CD14-positive monocyte (primary cell): Measurements from ENCODE around the gene SPRY4. TPM values are rescaled to one million over a fixed set of nuclear protein-coding genes. Genes with fewer than 3 reads are reported as not detected.
A peak's percentile ranks its signal among the peaks of the same experiment; 100 is the strongest.

Source experiments
- DNase-seq, 3 donors: peaks; one replicate each; pipeline ENCODE4 v3.0.0-alpha.2; 2011 to 2022
- H2AFZ ChIP-seq: 2 replicates; pipeline ENCODE4 v1.6.0; 2012; ENCODE audit warnings: mild to moderate bottlenecking, low read depth, low read length, inconsistent platforms; ENCODE audit not compliant: insufficient read depth, poor library complexity, severe bottlenecking
- H3K27ac ChIP-seq, 2 donors: 1 replicate in 1 of 2; 2 replicates in 1 of 2; pipeline ENCODE4 v1.5.1; 2012 to 2013; ENCODE audit warnings: low read length in 2 of 2, control low read depth in 1 of 2, inconsistent platforms in 1 of 2, low read depth in 1 of 2, mild to moderate bottlenecking in 1 of 2
- H3K27me3 ChIP-seq, 2 donors: one replicate each; pipeline versions ENCODE4 v1.6.0 to v1.6.1; 2011 to 2013; ENCODE audit warnings: low read length in 2 of 2; ENCODE audit not compliant: control insufficient read depth in 2 of 2, insufficient read depth in 2 of 2
- H3K36me3 ChIP-seq, 2 donors: replicated peaks in 1 of 2; 1 replicate in 1 of 2; 2 replicates in 1 of 2; pipeline versions ENCODE4 v1.5.1 to v1.6.1; 2012 to 2013; ENCODE audit warnings: low read length in 2 of 2, control low read depth in 1 of 2, inconsistent platforms in 1 of 2, mild to moderate bottlenecking in 1 of 2; ENCODE audit not compliant: insufficient read depth in 2 of 2, control insufficient read depth in 1 of 2
- H3K4me1 ChIP-seq, 2 donors: 1 replicate in 1 of 2; 2 replicates in 1 of 2; pipeline versions ENCODE4 v1.5.1 to v1.6.1; 2012 to 2013; ENCODE audit warnings: low read length in 2 of 2, control low read depth in 1 of 2, inconsistent platforms in 1 of 2, mild to moderate bottlenecking in 1 of 2, moderate library complexity in 1 of 2; ENCODE audit not compliant: insufficient read depth in 2 of 2, control insufficient read depth in 1 of 2
- H3K4me2 ChIP-seq: replicated peaks from 2 replicates; pipeline ENCODE3; 2012; ENCODE audit warnings: low read length, moderate library complexity, mild to moderate bottlenecking; ENCODE audit not compliant: poor library complexity, severe bottlenecking; ENCODE audit errors: extremely low read depth
- H3K4me3 ChIP-seq, 3 experiments: fragments of 200-600 bp in 1 of 3; sonication (generic) in 1 of 3; replicated peaks in 1 of 3; 1 replicate in 2 of 3; 2 replicates in 1 of 3; pipeline ENCODE4 v1.5.1; 2011 to 2013; ENCODE audit warnings: low read length in 3 of 3, mild to moderate bottlenecking in 3 of 3, control low read depth in 2 of 3, low read depth in 2 of 3, inconsistent platforms in 1 of 3, moderate library complexity in 1 of 3
- H3K79me2 ChIP-seq: 2 replicates; pipeline ENCODE4 v1.6.0; 2012; ENCODE audit warnings: mild to moderate bottlenecking, control low read depth, inconsistent platforms, low read length, moderate library complexity; ENCODE audit not compliant: insufficient read depth
- H3K9ac ChIP-seq: 2 replicates; pipeline ENCODE4 v1.6.0; 2017; ENCODE audit warnings: low read length, mild to moderate bottlenecking; ENCODE audit not compliant: insufficient read depth, poor library complexity, severe bottlenecking
- H3K9me3 ChIP-seq, 2 donors: replicated peaks in 1 of 2; 1 replicate in 1 of 2; 2 replicates in 1 of 2; pipeline versions ENCODE4 v1.5.1 to v1.6.1; 2012 to 2013; ENCODE audit warnings: low read length in 2 of 2, control low read depth in 1 of 2; ENCODE audit not compliant: control insufficient read depth in 1 of 2, insufficient read depth in 1 of 2
- H4K20me1 ChIP-seq: 2 replicates; pipeline ENCODE4 v1.6.0; 2012; ENCODE audit warnings: mild to moderate bottlenecking, low read length, control low read depth, moderate library complexity; ENCODE audit not compliant: insufficient read depth
- H3K27ac Mint-ChIP-seq, 7 donors: one replicate each; pipeline ENCODE4 v1.8.0; 2020; ENCODE audit warnings: mild to moderate bottlenecking in 7 of 7, mixed read lengths in 7 of 7, moderate library complexity in 6 of 7, inconsistent platforms in 2 of 7
- H3K27me3 Mint-ChIP-seq, 3 donors: one replicate each; pipeline ENCODE4 v1.8.0; 2021 to 2022; ENCODE audit warnings: low read depth in 3 of 3, mild to moderate bottlenecking in 3 of 3, mixed read lengths in 3 of 3, moderate library complexity in 3 of 3, inconsistent platforms in 1 of 3
- H3K36me3 Mint-ChIP-seq, 2 donors: one replicate each; pipeline ENCODE4 v1.8.0; 2020; ENCODE audit warnings: mixed read lengths in 2 of 2, inconsistent platforms in 1 of 2, mild to moderate bottlenecking in 1 of 2
- H3K4me1 Mint-ChIP-seq: one replicate; pipeline ENCODE4 v1.8.0; 2020; ENCODE audit warnings: mild to moderate bottlenecking, mixed read lengths
- H3K4me3 Mint-ChIP-seq, 2 donors: one replicate each; pipeline ENCODE4 v1.8.0; 2020; ENCODE audit warnings: mild to moderate bottlenecking in 2 of 2, mixed read lengths in 2 of 2, moderate library complexity in 1 of 2
- H3K9me3 Mint-ChIP-seq, 7 donors: one replicate each; pipeline ENCODE4 v1.8.0; 2020 to 2022; ENCODE audit warnings: mixed read lengths in 7 of 7, mild to moderate bottlenecking in 6 of 7, moderate library complexity in 6 of 7, inconsistent platforms in 2 of 7
- whole genome bisulfite sequencing: methylation state at CpG from one replicate; pipeline ENCODE4 v1.1.5; 2013; ENCODE audit warnings: missing lambda C conversion rate; ENCODE audit not compliant: insufficient coverage; 5-methylcytosine and 5-hydroxymethylcytosine counted together
- intact Hi-C, 2 donors: fragments of 100-400 bp; cut with micrococcal nuclease; formaldehyde crosslinking; loops; one replicate each; pipeline versions ENCODE4 v1.15.0 to v1.15.1; 2023
- polyA plus RNA-seq, 3 donors: library from polyadenylated mRNA; depleted of rRNA in 1 of 3; unstranded in 2 of 3; stranded (reverse) in 1 of 3; fragments of 300-500 nt in 2 of 3; fragments of >200 nt in 1 of 3; fragmentation: Illumina TruSeq in 2 of 3; gene quantifications; 1 replicate in 2 of 3; 2 replicates in 1 of 3; pipeline ENCODE4 v1.2.3, GENCODE V29; 2012 to 2021
- TF ChIP-seq, protein P1 (sequence below): fragments of 200-600 bp; IDR thresholded peaks from one replicate; pipeline ENCODE4 v1.8.0; 2022; ENCODE audit warnings: antibody characterized with exemption, mild to moderate bottlenecking

SPRY4 gene
- polyA plus RNA-seq, 3 donors = not detected

DNA sequence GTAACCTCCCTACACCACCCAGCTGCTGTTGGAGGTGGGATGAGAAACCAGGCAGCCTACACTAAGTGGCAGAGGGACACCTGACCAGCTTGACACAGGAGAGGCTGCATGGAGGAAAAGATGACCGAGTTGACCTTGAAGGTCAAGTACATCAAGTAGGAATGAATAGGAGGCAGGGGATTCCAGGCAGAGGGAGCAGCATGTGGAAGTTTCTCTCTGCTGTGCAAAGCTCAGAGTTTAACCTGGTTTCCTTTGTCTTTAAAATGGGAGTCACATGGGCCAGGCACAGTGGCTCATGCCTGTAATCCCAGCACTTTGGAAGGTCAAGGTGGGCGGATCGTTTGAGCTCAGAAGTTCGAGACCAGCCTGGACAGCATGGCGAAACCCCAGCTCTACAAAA is 32.6 kb downstream of the SPRY4 start:
- Mint-ChIP-seq H3K9me3 (peaks cover 0 to 4% (median 0%) of the 10 kb centered on the region in 7 donors), H3K4me3 (no peak overlapping the region), H3K4me1 (peaks cover 4% of the 10 kb centered on the region), H3K36me3 (no peaks in the 10 kb centered on the region), H3K27me3 (peaks cover 5 to 34% (median 16%) of the 10 kb centered on the region in 3 donors), H3K27ac (no peak overlapping the region)
- no peak overlapping the region for H3K9ac ChIP-seq
- peaks cover 0 to 3% of the 10 kb centered on the region in 2 donors for H3K27me3 ChIP-seq
- no peaks in the 10 kb centered on the region for H4K20me1 ChIP-seq
- no peak overlapping the region for H3K4me3 ChIP-seq
- 93% methylated on average over 1 of the region's 5 CpGs for WGBS
- H2AFZ ChIP-seq = no peak overlapping the region
- H3K4me1 ChIP-seq = no peaks in the 10 kb centered on the region
- no peak for DNase-seq
- no peaks in the 10 kb centered on the region for H3K79me2 ChIP-seq
- H3K36me3 ChIP-seq = no peaks in the 10 kb centered on the region
- no peak overlapping the region for H3K4me2 ChIP-seq
- TF ChIP-seq, protein P1, sequence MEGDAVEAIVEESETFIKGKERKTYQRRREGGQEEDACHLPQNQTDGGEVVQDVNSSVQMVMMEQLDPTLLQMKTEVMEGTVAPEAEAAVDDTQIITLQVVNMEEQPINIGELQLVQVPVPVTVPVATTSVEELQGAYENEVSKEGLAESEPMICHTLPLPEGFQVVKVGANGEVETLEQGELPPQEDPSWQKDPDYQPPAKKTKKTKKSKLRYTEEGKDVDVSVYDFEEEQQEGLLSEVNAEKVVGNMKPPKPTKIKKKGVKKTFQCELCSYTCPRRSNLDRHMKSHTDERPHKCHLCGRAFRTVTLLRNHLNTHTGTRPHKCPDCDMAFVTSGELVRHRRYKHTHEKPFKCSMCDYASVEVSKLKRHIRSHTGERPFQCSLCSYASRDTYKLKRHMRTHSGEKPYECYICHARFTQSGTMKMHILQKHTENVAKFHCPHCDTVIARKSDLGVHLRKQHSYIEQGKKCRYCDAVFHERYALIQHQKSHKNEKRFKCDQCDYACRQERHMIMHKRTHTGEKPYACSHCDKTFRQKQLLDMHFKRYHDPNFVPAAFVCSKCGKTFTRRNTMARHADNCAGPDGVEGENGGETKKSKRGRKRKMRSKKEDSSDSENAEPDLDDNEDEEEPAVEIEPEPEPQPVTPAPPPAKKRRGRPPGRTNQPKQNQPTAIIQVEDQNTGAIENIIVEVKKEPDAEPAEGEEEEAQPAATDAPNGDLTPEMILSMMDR = no peak
- H3K9me3 ChIP-seq = no peaks in the 10 kb centered on the region
- H3K27ac ChIP-seq = no peak overlapping the region
- intact Hi-C loops = no loop called here

- peaks cover 0 to 4% (median 0%) of the 10 kb centered on the region in 7 donors for H3K9me3 Mint-ChIP-seq
- H3K9me3 ChIP-seq = no peaks in the 10 kb centered on the region
- WGBS = no CpG with 5 or more reads among the region's 5 CpGs
- no peaks in the 10 kb centered on the region for H3K79me2 ChIP-seq
- H2AFZ ChIP-seq = no peak overlapping the region
- H3K4me3 Mint-ChIP-seq = no peak overlapping the region
- H3K9ac ChIP-seq = no peak overlapping the region
- no peak overlapping the region for H3K4me3 ChIP-seq
- DNase-seq = no peak
- peaks cover 5 to 33% (median 15%) of the 10 kb centered on the region in 3 donors for H3K27me3 Mint-ChIP-seq
- no peaks in the 10 kb centered on the region for H3K4me1 ChIP-seq
- H3K27ac ChIP-seq = no peak overlapping the region
- no peaks in the 10 kb centered on the region for H3K36me3 Mint-ChIP-seq
- H3K36me3 ChIP-seq = no peaks in the 10 kb centered on the region
- TF ChIP-seq, protein P1 = no peak
- intact Hi-C loops = no loop called here
- H4K20me1 ChIP-seq = no peaks in the 10 kb centered on the region
- peaks cover 4% of the 10 kb centered on the region for H3K4me1 Mint-ChIP-seq
- H3K4me2 ChIP-seq = no peak overlapping the region
- H3K27ac Mint-ChIP-seq = peak overlapping the region in 1 of 7 donors; percentile 20
- H3K27me3 ChIP-seq = peaks cover 0 to 3% of the 10 kb centered on the region in 2 donors
Observed at GRCh38 chr5:142290577-142291299, 34.1 kb downstream of the SPRY4 start.
